Rectal smooth muscle tissue (tissue), 1 donor: ENCODE measurements around the gene ADAMTS3.

ENCODE experiments used
- H3K27ac ChIP-seq: one replicate; pipeline ENCODE4 v1.7.0; 2013; ENCODE audit warnings: low read depth, low read length, inconsistent platforms
- H3K27me3 ChIP-seq: one replicate; pipeline ENCODE4 v1.7.0; 2013; ENCODE audit warnings: low read length; ENCODE audit not compliant: control insufficient read depth, insufficient read depth
- H3K36me3 ChIP-seq: one replicate; pipeline ENCODE4 v1.7.0; 2013; ENCODE audit warnings: low read length; ENCODE audit not compliant: control insufficient read depth, insufficient read depth
- H3K4me1 ChIP-seq: one replicate; pipeline ENCODE4 v1.7.0; 2013; ENCODE audit warnings: low read length; ENCODE audit not compliant: control insufficient read depth, insufficient read depth
- H3K4me3 ChIP-seq: one replicate; pipeline ENCODE4 v1.7.0; 2013; ENCODE audit warnings: low read length
- H3K9ac ChIP-seq: one replicate; pipeline ENCODE4 v1.7.0; 2013; ENCODE audit warnings: low read length

ADAMTS3 gene

GRCh38 chr4:72286185-72286584 lies 282.8 kb downstream of the ADAMTS3 start:
- H3K27me3 ChIP-seq: no peaks in the 10 kb centered on the region
- no peak overlapping the region for H3K9ac ChIP-seq
- no peak overlapping the region for H3K27ac ChIP-seq
- H3K4me1 ChIP-seq: no peaks in the 10 kb centered on the region
- H3K36me3 ChIP-seq: no peaks in the 10 kb centered on the region
- no peak overlapping the region for H3K4me3 ChIP-seq

GRCh38 chr4:72283357-72283756 lies 285.7 kb downstream of the ADAMTS3 start:
- no peaks in the 10 kb centered on the region for H3K27me3 ChIP-seq
- no peaks in the 10 kb centered on the region for H3K36me3 ChIP-seq
- H3K4me3 ChIP-seq: no peak overlapping the region
- H3K27ac ChIP-seq: no peak overlapping the region
- H3K4me1 ChIP-seq: no peaks in the 10 kb centered on the region
- no peak overlapping the region for H3K9ac ChIP-seq

GRCh38 chr4:72280252-72280651 lies 288.8 kb downstream of the ADAMTS3 start:
- Histone ChIP-seq H3K4me3 (no peak overlapping the region), H3K27me3 (no peaks in the 10 kb centered on the region), H3K9ac (no peak overlapping the region), H3K36me3 (no peaks in the 10 kb centered on the region), H3K27ac (no peak overlapping the region), H3K4me1 (no peaks in the 10 kb centered on the region)

- H3K27me3 ChIP-seq: no peaks in the 10 kb centered on the region
- H3K27ac ChIP-seq: no peak overlapping the region
- H3K4me3 ChIP-seq: no peak overlapping the region
- H3K9ac ChIP-seq: no peak overlapping the region
- no peaks in the 10 kb centered on the region for H3K4me1 ChIP-seq
- H3K36me3 ChIP-seq: no peaks in the 10 kb centered on the region
These were observed 293.6 kb downstream of the ADAMTS3 start for GRCh38 chr4:72275381-72275780.

GRCh38 chr4:72274251-72274650 lies 294.8 kb downstream of the ADAMTS3 start:
- H3K4me1 ChIP-seq: no peaks in the 10 kb centered on the region
- H3K27me3 ChIP-seq: no peaks in the 10 kb centered on the region
- H3K4me3 ChIP-seq: no peak overlapping the region
- no peaks in the 10 kb centered on the region for H3K36me3 ChIP-seq
- H3K9ac ChIP-seq: no peak overlapping the region
- H3K27ac ChIP-seq: no peak overlapping the region

GRCh38 chr4:72255269-72255668 lies 313.8 kb downstream of the ADAMTS3 start:
- H3K27ac ChIP-seq: no peak overlapping the region
- no peak overlapping the region for H3K9ac ChIP-seq
- H3K27me3 ChIP-seq: no peaks in the 10 kb centered on the region
- no peaks in the 10 kb centered on the region for H3K36me3 ChIP-seq
- no peaks in the 10 kb centered on the region for H3K4me1 ChIP-seq
- H3K4me3 ChIP-seq: no peak overlapping the region

- H3K27me3 ChIP-seq: no peaks in the 10 kb centered on the region
- H3K9ac ChIP-seq: no peak overlapping the region
- no peaks in the 10 kb centered on the region for H3K4me1 ChIP-seq
- no peaks in the 10 kb centered on the region for H3K36me3 ChIP-seq
- no peak overlapping the region for H3K27ac ChIP-seq
- no peak overlapping the region for H3K4me3 ChIP-seq
These were observed 325.4 kb downstream of the ADAMTS3 start for GRCh38 chr4:72243641-72244040.

- no peaks in the 10 kb centered on the region for H3K4me1 ChIP-seq
- no peak overlapping the region for H3K27ac ChIP-seq
- no peak overlapping the region for H3K9ac ChIP-seq
- no peaks in the 10 kb centered on the region for H3K27me3 ChIP-seq
- no peak overlapping the region for H3K4me3 ChIP-seq
- H3K36me3 ChIP-seq: no peaks in the 10 kb centered on the region
These were observed 329.4 kb downstream of the ADAMTS3 start for GRCh38 chr4:72239487-72240116.
